HEK293 (cell line): ENCODE results near the gene CREB5.

Experiments
- AEBP2 ChIP-seq: fragments of 450-650 bp; formaldehyde crosslinking; IDR thresholded peaks from 2 replicates; pipeline ENCODE4 v1.5.1; 2016; ENCODE audit warnings: missing biosample characterization, missing genetic modification characterization, borderline replicate concordance
- BCL11A ChIP-seq: fragments of 450-650 bp; formaldehyde crosslinking; IDR thresholded peaks from 2 replicates; pipeline ENCODE4 v1.5.1; 2016; ENCODE audit warnings: low read depth, missing biosample characterization, missing genetic modification characterization
- BCL11B ChIP-seq: fragments of 450-650 bp; formaldehyde crosslinking; IDR thresholded peaks from 2 replicates; pipeline ENCODE4 v1.5.1; 2016; ENCODE audit warnings: low read depth, missing biosample characterization, missing genetic modification characterization
- HOXD13 ChIP-seq: sonication (generic); formaldehyde crosslinking; IDR thresholded peaks from 2 replicates; pipeline ENCODE4 v1.8.0; 2022; ENCODE audit warnings: missing genetic modification reagents, borderline replicate concordance
- KLF10 ChIP-seq: fragments of 450-650 bp; IDR thresholded peaks from 2 replicates; pipeline ENCODE4 v1.5.1; 2018; ENCODE audit warnings: missing biosample characterization, mild to moderate bottlenecking, missing genetic modification characterization
- KLF16 ChIP-seq: fragments of 450-650 bp; formaldehyde crosslinking; IDR thresholded peaks from 2 replicates; pipeline ENCODE4 v1.5.1; 2017; ENCODE audit warnings: missing biosample characterization, missing genetic modification characterization
- MEIS1 ChIP-seq: sonication (generic); formaldehyde crosslinking; IDR thresholded peaks from 2 replicates; pipeline ENCODE4 v1.8.1; 2022; ENCODE audit warnings: missing genetic modification reagents, mild to moderate bottlenecking, borderline replicate concordance
- SETDB1 ChIP-seq: IDR thresholded peaks from one replicate; pipeline ENCODE4 v1.6.1; 2017; ENCODE audit warnings: mild to moderate bottlenecking, low read length, moderate library complexity, mixed read lengths; ENCODE audit not compliant: insufficient read length
- TRIM28 ChIP-seq: IDR thresholded peaks from 2 replicates; pipeline ENCODE4 v1.6.1; 2011; ENCODE audit warnings: low read length, control low read depth, borderline replicate concordance
- ZBTB1 ChIP-seq: fragments of 450-650 bp; formaldehyde crosslinking; IDR thresholded peaks from 2 replicates; pipeline ENCODE4 v1.5.1; 2016; ENCODE audit warnings: missing biosample characterization, missing genetic modification characterization
- ZBTB17 ChIP-seq: fragments of 450-650 bp; formaldehyde crosslinking; IDR thresholded peaks from 2 replicates; pipeline ENCODE4 v1.5.1; 2016; ENCODE audit warnings: missing biosample characterization, missing genetic modification characterization
- ZBTB20 ChIP-seq: fragments of 450-650 bp; formaldehyde crosslinking; IDR thresholded peaks from 2 replicates; pipeline ENCODE4 v1.5.1; 2016; ENCODE audit warnings: missing biosample characterization, missing genetic modification characterization
- ZFP37 ChIP-seq: fragments of 450-650 bp; formaldehyde crosslinking; IDR thresholded peaks from 2 replicates; pipeline ENCODE4 v1.5.1; 2016; ENCODE audit warnings: missing biosample characterization, missing genetic modification characterization
- ZFP69B ChIP-seq: fragments of 450-650 bp; formaldehyde crosslinking; IDR thresholded peaks from 2 replicates; pipeline ENCODE4 v1.5.1; 2016; ENCODE audit warnings: missing biosample characterization, missing genetic modification characterization
- ZNF146 ChIP-seq: fragments of 450-650 bp; formaldehyde crosslinking; IDR thresholded peaks from 2 replicates; pipeline ENCODE4 v1.5.1; 2016; ENCODE audit warnings: missing biosample characterization, missing genetic modification characterization
- ZNF223 ChIP-seq: fragments of 450-650 bp; formaldehyde crosslinking; IDR thresholded peaks from 2 replicates; pipeline ENCODE4 v1.5.1; 2016; ENCODE audit warnings: missing biosample characterization, missing genetic modification characterization
- ZNF488 ChIP-seq: fragments of 450-650 bp; formaldehyde crosslinking; IDR thresholded peaks from 2 replicates; pipeline ENCODE4 v1.5.1; 2016; ENCODE audit warnings: missing biosample characterization, missing genetic modification characterization
- ZNF513 ChIP-seq: fragments of 450-650 bp; IDR thresholded peaks from 2 replicates; pipeline ENCODE4 v1.5.1; 2018; ENCODE audit warnings: missing biosample characterization, missing genetic modification characterization
- ZNF544 ChIP-seq: fragments of 450-650 bp; formaldehyde crosslinking; IDR thresholded peaks from 2 replicates; pipeline ENCODE4 v1.5.0; 2017; ENCODE audit warnings: missing biosample characterization, missing genetic modification characterization
- ZNF560 ChIP-seq: fragments of 450-650 bp; formaldehyde crosslinking; IDR thresholded peaks from 2 replicates; pipeline ENCODE4 v1.5.1; 2017; ENCODE audit warnings: missing biosample characterization, missing genetic modification characterization, borderline replicate concordance
- ZNF571 ChIP-seq: fragments of 450-650 bp; formaldehyde crosslinking; IDR thresholded peaks from 2 replicates; pipeline ENCODE4 v1.5.0; 2017; ENCODE audit warnings: missing biosample characterization, missing genetic modification characterization
- ZNF596 ChIP-seq: fragments of 450-650 bp; IDR thresholded peaks from 2 replicates; pipeline ENCODE4 v1.5.0; 2018; ENCODE audit warnings: missing biosample characterization, mild to moderate bottlenecking, missing genetic modification characterization, moderate library complexity
- ZNF658 ChIP-seq: fragments of 450-650 bp; formaldehyde crosslinking; IDR thresholded peaks from 2 replicates; pipeline ENCODE4; 2016; ENCODE audit warnings: missing biosample characterization, missing genetic modification characterization
- ZNF76 ChIP-seq: fragments of 450-650 bp; formaldehyde crosslinking; IDR thresholded peaks from 2 replicates; pipeline ENCODE4; 2016; ENCODE audit warnings: low read depth, missing biosample characterization, missing genetic modification characterization, borderline replicate concordance
- ZNF768 ChIP-seq: fragments of 450-650 bp; formaldehyde crosslinking; IDR thresholded peaks from 2 replicates; pipeline ENCODE4 v1.5.1; 2018; ENCODE audit warnings: missing biosample characterization, mild to moderate bottlenecking, missing genetic modification characterization
- ZSCAN18 ChIP-seq: fragments of 450-650 bp; formaldehyde crosslinking; IDR thresholded peaks from 2 replicates; pipeline ENCODE4 v1.5.1; 2016; ENCODE audit warnings: missing biosample characterization, missing genetic modification characterization
- TF ChIP-seq, protein P1 (sequence below): fragments of 450-650 bp; formaldehyde crosslinking; IDR thresholded peaks from 2 replicates; pipeline ENCODE4 v1.5.1; 2016; ENCODE audit warnings: missing biosample characterization, missing genetic modification characterization, low read depth
- TF ChIP-seq, protein P2 (sequence below): fragments of 450-650 bp; formaldehyde crosslinking; IDR thresholded peaks from 2 replicates; pipeline ENCODE4 v1.5.1; 2016; ENCODE audit warnings: missing biosample characterization, missing genetic modification characterization
- TF ChIP-seq, protein P3 (sequence below): fragments of 450-650 bp; formaldehyde crosslinking; IDR thresholded peaks from 2 replicates; pipeline ENCODE4 v1.5.1; 2016; ENCODE audit warnings: missing biosample characterization, missing genetic modification characterization
- TF ChIP-seq, protein P4 (sequence below): fragments of 450-650 bp; formaldehyde crosslinking; IDR thresholded peaks from 2 replicates; pipeline ENCODE4 v1.5.1; 2017; ENCODE audit warnings: missing biosample characterization, missing genetic modification characterization

Gene CREB5

GRCh38 chr7:28542410-28542809, 130.1 kb downstream of the CREB5 start (continued):
- TF ChIP-seq AEBP2 (tag by site-specific recombination) (no peak), TRIM28 (peak; percentile 75; the same call in 1 of the 2 replicates), ZFP69B (tag by site-specific recombination) (no peak), ZNF146 (no peak), MEIS1 (no peak), BCL11A (tag by site-specific recombination) (no peak), BCL11B (tag by site-specific recombination) (no peak), ZNF560 (no peak), ZNF571 (tag by site-specific recombination) (no peak), KLF16 (tag by site-specific recombination) (no peak), SETDB1 (no peak), ZNF223 (no peak), ZNF658 (no peak), ZNF544 (tag by site-specific recombination) (no peak), ZFP37 (tag by site-specific recombination) (no peak), ZNF488 (no peak), KLF10 (tag by site-specific recombination) (no peak), ZNF76 (tag by site-specific recombination) (no peak), ZNF596 (tag by site-specific recombination) (no peak; the same call in 1 of the 2 replicates), HOXD13 (CRISPR knock-in tag) (no peak), ZBTB20 (no peak), ZBTB1 (tag by site-specific recombination) (no peak), ZNF513 (tag by site-specific recombination) (no peak), ZNF768 (no peak), ZSCAN18 (tag by site-specific recombination) (no peak), ZBTB17 (tag by site-specific recombination) (no peak)
- TF ChIP-seq, protein P1, sequence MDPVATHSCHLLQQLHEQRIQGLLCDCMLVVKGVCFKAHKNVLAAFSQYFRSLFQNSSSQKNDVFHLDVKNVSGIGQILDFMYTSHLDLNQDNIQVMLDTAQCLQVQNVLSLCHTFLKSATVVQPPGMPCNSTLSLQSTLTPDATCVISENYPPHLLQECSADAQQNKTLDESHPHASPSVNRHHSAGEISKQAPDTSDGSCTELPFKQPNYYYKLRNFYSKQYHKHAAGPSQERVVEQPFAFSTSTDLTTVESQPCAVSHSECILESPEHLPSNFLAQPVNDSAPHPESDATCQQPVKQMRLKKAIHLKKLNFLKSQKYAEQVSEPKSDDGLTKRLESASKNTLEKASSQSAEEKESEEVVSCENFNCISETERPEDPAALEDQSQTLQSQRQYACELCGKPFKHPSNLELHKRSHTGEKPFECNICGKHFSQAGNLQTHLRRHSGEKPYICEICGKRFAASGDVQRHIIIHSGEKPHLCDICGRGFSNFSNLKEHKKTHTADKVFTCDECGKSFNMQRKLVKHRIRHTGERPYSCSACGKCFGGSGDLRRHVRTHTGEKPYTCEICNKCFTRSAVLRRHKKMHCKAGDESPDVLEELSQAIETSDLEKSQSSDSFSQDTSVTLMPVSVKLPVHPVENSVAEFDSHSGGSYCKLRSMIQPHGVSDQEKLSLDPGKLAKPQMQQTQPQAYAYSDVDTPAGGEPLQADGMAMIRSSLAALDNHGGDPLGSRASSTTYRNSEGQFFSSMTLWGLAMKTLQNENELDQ (tag by site-specific recombination): no peak
- TF ChIP-seq, protein P2, sequence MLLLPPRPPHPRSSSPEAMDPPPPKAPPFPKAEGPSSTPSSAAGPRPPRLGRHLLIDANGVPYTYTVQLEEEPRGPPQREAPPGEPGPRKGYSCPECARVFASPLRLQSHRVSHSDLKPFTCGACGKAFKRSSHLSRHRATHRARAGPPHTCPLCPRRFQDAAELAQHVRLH (tag by site-specific recombination): peak; percentile 69; the same call in 1 of the 2 replicates
- TF ChIP-seq, protein P3, sequence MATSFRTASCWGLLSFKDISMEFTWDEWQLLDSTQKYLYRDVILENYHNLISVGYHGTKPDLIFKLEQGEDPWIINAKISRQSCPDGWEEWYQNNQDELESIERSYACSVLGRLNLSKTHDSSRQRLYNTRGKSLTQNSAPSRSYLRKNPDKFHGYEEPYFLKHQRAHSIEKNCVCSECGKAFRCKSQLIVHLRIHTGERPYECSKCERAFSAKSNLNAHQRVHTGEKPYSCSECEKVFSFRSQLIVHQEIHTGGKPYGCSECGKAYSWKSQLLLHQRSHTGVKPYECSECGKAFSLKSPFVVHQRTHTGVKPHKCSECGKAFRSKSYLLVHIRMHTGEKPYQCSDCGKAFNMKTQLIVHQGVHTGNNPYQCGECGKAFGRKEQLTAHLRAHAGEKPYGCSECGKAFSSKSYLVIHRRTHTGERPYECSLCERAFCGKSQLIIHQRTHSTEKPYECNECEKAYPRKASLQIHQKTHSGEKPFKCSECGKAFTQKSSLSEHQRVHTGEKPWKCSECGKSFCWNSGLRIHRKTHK (tag by site-specific recombination): no peak
- TF ChIP-seq, protein P4, sequence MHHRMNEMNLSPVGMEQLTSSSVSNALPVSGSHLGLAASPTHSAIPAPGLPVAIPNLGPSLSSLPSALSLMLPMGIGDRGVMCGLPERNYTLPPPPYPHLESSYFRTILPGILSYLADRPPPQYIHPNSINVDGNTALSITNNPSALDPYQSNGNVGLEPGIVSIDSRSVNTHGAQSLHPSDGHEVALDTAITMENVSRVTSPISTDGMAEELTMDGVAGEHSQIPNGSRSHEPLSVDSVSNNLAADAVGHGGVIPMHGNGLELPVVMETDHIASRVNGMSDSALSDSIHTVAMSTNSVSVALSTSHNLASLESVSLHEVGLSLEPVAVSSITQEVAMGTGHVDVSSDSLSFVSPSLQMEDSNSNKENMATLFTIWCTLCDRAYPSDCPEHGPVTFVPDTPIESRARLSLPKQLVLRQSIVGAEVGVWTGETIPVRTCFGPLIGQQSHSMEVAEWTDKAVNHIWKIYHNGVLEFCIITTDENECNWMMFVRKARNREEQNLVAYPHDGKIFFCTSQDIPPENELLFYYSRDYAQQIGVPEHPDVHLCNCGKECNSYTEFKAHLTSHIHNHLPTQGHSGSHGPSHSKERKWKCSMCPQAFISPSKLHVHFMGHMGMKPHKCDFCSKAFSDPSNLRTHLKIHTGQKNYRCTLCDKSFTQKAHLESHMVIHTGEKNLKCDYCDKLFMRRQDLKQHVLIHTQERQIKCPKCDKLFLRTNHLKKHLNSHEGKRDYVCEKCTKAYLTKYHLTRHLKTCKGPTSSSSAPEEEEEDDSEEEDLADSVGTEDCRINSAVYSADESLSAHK: peak; percentile 48
